ENCODE results near the gene CLMN.

DNA sequence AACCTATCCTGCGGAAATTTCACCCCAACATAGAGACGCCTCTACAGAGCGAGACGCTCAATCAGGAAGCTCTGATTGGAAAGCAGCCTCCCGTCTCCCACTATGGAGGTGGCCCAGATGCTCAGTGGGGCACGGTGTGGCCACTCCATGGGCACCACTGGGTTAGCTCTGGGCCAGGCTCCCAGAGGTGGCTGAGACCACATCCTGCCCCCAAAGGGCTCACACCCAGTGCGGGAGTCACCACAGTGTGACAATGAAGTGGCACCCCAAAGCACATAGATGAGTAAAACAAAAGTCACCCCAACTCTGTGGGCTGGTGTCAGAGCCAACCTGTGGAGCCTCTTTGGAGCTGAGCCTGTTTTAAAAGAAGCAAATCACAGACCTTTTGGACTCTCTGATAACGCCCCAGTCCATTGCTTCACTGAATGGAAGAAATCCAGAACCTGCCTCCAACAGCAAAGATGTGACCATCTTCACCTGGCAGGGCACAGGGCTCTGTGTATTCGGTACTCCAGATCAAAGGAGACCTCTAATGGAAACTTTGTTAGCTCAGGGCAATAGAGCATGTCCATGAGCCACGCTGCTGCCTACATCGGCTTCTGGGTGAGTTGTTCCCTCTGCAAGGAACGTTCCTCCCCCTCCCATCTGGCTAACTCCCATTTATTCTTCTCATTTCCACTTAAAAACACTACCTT, 19.6 kb downstream of the CLMN start:
- TF ChIP-seq, protein P1, sequence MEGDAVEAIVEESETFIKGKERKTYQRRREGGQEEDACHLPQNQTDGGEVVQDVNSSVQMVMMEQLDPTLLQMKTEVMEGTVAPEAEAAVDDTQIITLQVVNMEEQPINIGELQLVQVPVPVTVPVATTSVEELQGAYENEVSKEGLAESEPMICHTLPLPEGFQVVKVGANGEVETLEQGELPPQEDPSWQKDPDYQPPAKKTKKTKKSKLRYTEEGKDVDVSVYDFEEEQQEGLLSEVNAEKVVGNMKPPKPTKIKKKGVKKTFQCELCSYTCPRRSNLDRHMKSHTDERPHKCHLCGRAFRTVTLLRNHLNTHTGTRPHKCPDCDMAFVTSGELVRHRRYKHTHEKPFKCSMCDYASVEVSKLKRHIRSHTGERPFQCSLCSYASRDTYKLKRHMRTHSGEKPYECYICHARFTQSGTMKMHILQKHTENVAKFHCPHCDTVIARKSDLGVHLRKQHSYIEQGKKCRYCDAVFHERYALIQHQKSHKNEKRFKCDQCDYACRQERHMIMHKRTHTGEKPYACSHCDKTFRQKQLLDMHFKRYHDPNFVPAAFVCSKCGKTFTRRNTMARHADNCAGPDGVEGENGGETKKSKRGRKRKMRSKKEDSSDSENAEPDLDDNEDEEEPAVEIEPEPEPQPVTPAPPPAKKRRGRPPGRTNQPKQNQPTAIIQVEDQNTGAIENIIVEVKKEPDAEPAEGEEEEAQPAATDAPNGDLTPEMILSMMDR (IDR thresholded peaks at IDR 0.05), result no peak
- TF ChIP-seq EP300 (IDR thresholded peaks at IDR 0.05), result no peak
- no peak for TF ChIP-seq POLR2A (IDR thresholded peaks at IDR 0.05; ENCODE audit: low read depth)

Measured in esophagus muscularis mucosa (tissue), 4 donors.